GM18498 (cell line): ENCODE data around the gene ELOVL6.

Experiments used
- ATAC-seq: cut with Tn5 transposase; IDR thresholded peaks from one replicate; pipeline ENCODE4 v1.9.1; 2021; ENCODE audit warnings: mild to moderate bottlenecking, moderate library complexity; ENCODE audit not compliant: unreplicated experiment

Gene ELOVL6

GRCh38 chr4:109998867-109999584, 199.4 kb downstream of the ELOVL6 start:
- ATAC-seq = peak; percentile 43

GRCh38 chr4:109996526-109996925, 201.9 kb downstream of the ELOVL6 start:
- ATAC-seq = no peak
